HG02938 (cell line): ENCODE results near the gene HECTD1.
"Not testable (repeated sequence)": the region's sequence is repeated elsewhere in the genome, so short reads cannot be mapped to it uniquely, and the experiment has no call there.

Experiments
- ATAC-seq: cut with Tn5 transposase; IDR thresholded peaks from one replicate; pipeline ENCODE4 v1.9.1; 2021; ENCODE audit warnings: mild to moderate bottlenecking, moderate library complexity; ENCODE audit not compliant: unreplicated experiment

Gene HECTD1

GRCh38 chr14:31229009-31229408 lies 21.4 kb upstream of the HECTD1 start:
- ATAC-seq, result peak; percentile 90

- ATAC-seq, result no peak
Measured at GRCh38 chr14:31228533-31228932, 20.9 kb upstream of the HECTD1 start.

GRCh38 chr14:31224808-31225207 lies 17.2 kb upstream of the HECTD1 start:
- no peak for ATAC-seq

DNA sequence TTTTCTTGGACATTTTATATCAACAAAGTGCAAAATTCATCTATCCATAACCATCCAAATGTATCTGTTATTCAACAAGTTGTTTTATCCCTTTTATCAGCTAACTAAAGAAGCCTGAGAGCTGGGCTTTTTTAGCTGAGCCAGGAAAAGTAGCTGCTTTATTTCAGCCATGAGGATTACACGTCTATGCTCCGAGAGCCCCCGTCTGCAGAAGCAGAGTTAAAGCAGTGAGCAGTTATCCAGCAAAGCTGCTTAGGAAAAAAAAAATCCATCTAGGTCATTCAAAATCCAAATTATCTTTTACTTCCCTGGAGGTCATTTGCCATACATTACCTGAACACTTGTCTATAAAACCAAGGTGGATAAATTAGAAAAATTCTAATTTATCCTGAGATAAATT lies 15.7 kb upstream of the HECTD1 start:
- no peak for ATAC-seq

DNA sequence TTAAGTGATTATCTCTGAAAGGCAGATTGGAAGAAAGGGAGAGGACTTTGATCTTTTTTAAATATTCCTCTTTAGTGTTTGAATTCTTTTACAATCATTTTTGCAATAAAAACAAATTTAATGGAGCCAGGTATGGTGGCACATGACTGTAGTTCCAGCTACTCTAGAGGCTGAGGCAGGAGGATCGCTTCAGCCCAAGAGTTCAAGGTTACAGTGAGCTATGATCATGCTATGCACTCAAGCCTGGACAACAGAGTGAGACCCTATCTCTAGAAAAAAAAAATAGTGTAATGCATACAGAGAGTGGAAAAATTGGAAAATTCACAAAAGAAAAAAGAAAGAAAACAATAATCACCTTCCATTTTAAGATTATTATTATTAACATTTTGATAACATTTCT lies 15.2 kb upstream of the HECTD1 start:
- no peak for ATAC-seq

DNA sequence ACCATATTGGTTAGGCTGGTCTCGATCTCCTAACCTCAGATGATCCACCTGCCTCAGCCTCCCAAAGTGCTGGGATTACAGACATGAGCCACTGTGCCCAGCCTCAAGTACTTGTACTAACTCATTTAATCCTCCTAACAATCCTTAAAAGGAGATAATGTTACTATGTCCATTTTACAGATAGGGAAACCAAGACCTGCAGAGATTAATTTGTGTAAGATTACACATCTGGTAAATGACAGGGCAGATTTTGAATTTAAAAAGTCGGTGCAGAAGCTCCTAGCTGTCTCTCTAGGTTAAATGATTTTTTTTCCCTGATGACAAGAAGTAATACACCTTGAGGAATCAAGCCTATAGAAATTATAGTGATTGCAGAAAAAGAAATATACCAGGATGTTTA lies 13.7 kb upstream of the HECTD1 start:
- no peak for ATAC-seq

GRCh38 chr14:31219169-31219568 lies 11.6 kb upstream of the HECTD1 start:
- ATAC-seq, result no peak

GRCh38 chr14:31216359-31216758 lies 8.8 kb upstream of the HECTD1 start:
- ATAC-seq, result no peak

DNA sequence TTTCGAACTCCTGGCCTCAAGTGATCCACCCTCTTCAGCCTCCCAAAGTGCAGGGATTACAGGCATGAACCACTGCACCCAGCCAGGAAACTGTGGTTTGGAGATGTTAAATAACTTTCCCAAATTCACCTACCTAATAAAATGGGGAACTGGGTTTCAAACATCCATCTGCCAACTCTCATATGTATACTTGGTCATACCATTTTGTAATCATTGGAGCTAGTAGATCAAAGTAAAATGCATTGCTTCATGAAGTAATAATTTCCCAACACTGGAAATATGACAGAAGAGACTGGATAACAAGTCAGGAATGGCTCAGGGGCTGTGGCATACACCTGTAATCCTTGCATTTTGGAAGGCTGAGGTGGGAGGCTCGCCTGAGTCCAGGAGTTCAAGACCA lies 5.3 kb upstream of the HECTD1 start:
- ATAC-seq, result no peak

DNA sequence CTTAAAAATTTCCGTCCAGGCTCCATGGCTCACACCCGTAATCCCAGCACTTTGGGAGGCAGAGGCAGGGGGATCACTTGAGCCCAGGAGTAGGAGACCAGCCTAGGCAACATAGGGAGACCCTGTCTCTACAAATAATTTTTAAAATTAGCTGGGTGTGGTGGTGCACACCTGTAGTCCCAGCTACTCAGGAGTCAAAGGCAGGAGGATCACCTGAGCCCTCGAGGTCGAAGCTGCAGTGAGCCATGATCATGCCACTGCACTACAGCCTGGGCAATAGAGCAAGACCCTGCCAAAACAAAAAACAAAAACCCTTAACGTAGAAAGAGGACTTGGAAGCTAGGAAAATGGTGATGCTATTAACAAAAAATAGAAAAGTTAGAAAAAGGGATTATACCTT lies 2.0 kb upstream of the HECTD1 start:
- ATAC-seq, result no peak

- ATAC-seq, result no peak
Measured at GRCh38 chr14:31208546-31209424, 1.2 kb upstream of the HECTD1 start.

DNA sequence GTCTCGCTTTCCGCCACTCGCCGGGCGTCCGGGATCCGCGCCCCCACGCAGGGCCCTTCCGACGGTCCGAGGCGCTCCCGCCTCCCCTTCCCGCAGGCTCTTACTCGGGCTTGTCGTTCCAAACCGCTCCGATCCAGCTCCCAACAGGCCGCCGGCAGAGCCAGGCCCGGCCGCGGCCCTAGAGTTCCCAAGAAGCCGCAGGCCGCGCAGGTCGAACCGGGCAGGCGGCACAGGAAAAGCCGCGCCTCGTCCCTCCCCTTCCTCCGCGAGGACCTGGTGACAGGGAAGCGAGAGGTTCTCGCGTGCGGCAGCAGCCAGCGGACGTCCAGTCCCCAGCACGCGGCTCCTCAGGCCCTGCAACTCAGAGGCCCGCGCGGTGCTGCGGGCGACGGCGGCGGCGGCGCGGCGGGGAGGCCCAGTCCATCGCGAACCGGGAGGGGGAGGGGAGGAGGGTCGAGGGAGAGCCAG lies 272 bp downstream of the HECTD1 start:
- ATAC-seq, result peak; percentile 29

GRCh38 chr14:31206536-31207286 lies 882 bp downstream of the HECTD1 start:
- ATAC-seq, result peak; percentile 17

GRCh38 chr14:31205681-31206535 lies 1.7 kb downstream of the HECTD1 start:
- ATAC-seq, result no peak

GRCh38 chr14:31204593-31205534 lies 2.7 kb downstream of the HECTD1 start:
- no peak for ATAC-seq

DNA sequence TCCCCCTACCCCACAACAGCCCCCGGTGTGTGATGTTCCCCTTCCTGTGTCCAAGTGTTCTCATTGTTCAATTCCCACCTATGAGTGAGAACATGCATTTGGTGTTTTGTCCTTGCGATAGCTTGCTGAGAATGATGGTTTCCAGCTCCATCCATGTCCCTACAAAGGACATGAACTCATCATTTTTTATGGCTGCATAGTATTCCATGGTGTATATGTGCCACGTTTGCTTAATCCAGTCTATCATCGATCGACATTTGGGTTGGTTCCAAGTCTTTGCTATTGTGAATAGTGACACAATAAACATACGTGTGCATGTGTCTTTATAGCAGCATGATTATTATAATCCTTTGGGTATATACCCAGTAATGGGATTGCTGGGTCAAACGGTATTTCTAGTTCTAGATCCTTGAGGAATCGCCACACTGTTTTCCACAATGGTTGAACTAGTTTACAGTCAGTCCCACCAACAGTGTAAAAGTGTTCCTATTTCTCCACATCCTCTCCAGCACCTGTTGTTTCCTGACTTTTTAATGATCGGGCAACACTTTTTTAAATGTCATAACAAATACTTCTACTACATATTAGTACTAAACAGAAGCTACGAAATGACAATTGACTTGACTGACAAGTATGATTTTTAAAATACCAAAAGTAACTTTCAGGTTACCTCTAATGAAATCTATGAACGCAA lies 3.5 kb downstream of the HECTD1 start:
- ATAC-seq, result not testable (repeated sequence)

DNA sequence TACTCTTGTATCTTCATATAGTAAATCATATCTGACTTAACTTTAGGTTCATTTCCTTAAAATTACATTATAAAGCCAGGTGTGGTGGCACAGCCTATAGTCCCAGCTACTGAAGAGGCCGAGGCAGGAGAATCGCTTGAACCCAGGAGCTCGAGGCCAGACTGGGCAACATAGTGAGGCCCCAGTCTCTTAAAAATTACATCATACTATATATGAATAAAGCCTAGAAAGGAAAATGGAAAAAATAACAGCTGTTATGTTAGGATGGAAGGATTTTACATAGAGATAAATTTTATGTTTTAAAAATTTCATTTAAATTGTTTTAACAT lies 4.2 kb downstream of the HECTD1 start:
- no peak for ATAC-seq

DNA sequence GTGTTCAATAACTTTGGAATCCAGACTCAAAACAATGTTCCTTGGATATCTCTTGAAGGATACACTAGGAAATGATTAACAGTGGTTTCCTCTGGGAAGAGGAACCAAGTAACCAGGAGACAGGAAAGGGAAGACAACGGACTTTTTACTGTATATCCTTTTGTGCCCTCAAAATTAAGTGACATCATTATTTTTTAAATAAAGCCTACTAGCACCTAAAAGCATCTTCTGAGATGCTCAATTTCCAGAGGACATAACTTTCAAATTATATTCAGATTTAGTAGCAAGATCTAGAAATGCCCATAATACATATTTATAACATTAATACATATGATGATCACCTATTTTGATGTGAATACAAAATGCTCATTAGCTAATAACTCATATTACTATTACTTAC lies 6.5 kb downstream of the HECTD1 start:
- ATAC-seq, result no peak

GRCh38 chr14:31200702-31200990 lies 6.9 kb downstream of the HECTD1 start:
- no peak for ATAC-seq

DNA sequence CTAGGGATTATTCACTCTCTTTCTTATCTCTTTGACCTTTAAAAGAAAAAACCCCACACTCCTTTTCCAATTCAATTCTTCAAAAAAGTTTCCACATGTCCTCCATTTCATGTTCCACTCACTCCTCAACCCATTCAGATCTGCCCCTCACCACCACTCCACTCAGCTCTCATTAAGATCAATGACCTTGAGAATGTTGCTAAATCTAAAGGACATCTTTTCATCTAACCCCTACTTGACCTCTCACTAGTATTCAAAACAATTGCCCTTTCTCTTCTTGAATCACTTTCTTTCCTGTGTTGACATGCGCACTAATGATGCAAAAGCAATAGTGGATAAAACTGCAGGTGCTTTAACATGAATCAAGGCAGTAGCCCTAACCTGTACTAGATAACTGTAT lies 9.9 kb downstream of the HECTD1 start:
- no peak for ATAC-seq
